LNCaP clone FGC (cell line): ENCODE results near the gene ATP2B2.

Source experiments
- DNase-seq: peaks from one replicate; pipeline ENCODE4 v3.0.0-alpha.2; 2011; ENCODE audit warnings: low read depth
- H3K4me3 ChIP-seq: 2 replicates; pipeline ENCODE4 v1.5.1; 2011; ENCODE audit warnings: mild to moderate bottlenecking, low read depth, low read length, control low read depth
- TF ChIP-seq, protein P1 (sequence below): IDR thresholded peaks from 2 replicates; pipeline ENCODE4 v1.5.1; 2012; ENCODE audit warnings: mild to moderate bottlenecking; ENCODE audit not compliant: control insufficient read depth, insufficient read depth; ENCODE audit errors: extremely low read depth

ATP2B2 gene

DNA sequence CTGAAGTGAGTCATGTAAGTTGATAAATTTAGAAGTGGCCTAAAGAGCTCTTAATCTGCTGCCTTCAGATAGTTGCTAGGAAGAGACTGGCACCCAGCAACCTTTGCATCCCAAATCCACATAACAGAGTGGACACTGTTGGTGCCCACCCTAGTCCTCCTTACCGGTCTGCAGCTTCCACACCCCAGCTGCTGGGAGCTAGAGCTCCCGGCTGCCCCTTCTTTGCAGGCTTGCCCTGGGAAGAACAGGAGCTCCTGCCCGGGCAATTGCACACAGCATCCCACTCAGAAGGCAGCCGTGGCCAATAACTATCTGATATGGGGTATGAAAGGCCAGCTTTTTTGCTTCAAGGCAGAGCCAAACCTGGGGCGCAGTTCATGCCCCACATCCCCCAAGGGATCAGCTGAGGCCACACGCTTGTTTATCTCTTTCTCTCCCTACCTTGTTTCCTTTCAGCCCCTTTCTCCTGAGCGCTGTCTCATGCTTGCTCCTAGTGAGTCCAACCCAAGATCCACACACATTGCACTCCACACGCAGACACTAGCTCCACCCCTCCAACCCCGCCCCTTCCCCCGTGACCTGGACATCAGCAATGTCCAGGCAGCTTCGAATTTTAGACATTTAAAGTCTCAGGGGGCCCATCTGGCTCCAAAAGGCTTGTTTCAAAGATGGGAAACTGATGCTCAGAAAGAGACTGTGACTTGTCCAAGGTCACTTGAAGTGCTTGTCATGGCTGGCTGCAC, 9.1 kb downstream of the ATP2B2 start:
- no peak for DNase-seq
- no peak overlapping the region for H3K4me3 ChIP-seq
- TF ChIP-seq, protein P1, sequence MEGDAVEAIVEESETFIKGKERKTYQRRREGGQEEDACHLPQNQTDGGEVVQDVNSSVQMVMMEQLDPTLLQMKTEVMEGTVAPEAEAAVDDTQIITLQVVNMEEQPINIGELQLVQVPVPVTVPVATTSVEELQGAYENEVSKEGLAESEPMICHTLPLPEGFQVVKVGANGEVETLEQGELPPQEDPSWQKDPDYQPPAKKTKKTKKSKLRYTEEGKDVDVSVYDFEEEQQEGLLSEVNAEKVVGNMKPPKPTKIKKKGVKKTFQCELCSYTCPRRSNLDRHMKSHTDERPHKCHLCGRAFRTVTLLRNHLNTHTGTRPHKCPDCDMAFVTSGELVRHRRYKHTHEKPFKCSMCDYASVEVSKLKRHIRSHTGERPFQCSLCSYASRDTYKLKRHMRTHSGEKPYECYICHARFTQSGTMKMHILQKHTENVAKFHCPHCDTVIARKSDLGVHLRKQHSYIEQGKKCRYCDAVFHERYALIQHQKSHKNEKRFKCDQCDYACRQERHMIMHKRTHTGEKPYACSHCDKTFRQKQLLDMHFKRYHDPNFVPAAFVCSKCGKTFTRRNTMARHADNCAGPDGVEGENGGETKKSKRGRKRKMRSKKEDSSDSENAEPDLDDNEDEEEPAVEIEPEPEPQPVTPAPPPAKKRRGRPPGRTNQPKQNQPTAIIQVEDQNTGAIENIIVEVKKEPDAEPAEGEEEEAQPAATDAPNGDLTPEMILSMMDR: no peak

DNA sequence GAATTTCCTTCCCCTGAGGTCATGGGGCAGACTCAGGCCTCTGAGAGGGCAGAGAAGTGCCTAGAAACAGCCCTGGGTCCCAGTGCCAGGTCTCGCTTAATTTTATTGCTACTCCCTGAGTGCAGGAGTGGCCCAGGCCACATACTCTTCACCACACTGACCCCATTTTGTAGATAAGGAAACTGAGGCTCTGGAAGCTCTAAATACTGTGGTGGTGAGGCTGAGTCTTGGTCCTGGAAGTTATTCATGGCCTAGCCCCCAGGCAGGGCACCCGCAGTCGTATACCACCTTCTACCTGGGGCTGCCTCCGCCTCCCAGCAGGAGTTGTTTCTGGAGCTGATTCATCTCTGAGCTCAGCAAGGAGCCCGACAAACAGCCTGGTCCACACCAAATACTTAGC, 9.8 kb downstream of the ATP2B2 start:
- TF ChIP-seq, protein P1: no peak
- DNase-seq: no peak
- H3K4me3 ChIP-seq: no peak overlapping the region

DNA sequence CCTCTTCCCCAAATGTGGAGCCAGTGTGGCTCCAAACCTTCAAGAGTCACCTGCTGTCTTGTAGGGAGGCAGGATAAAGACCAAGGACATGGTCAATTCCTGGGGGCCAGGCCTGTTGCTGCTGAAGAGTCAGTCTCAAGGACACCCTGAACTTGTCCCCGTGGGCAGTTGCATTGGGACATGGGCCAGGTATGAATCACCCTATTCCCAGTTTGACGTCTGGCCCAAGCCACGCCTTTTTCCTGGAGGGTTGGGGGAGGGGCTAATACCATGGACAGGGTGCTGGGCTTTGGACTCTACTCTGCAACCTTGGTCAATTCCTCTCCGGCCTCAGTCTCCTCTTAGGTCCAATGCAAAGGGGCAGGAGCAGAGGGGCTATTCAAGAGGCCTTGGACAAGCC, 10.4 kb downstream of the ATP2B2 start:
- no peak overlapping the region for H3K4me3 ChIP-seq
- DNase-seq: no peak
- TF ChIP-seq, protein P1: no peak

DNA sequence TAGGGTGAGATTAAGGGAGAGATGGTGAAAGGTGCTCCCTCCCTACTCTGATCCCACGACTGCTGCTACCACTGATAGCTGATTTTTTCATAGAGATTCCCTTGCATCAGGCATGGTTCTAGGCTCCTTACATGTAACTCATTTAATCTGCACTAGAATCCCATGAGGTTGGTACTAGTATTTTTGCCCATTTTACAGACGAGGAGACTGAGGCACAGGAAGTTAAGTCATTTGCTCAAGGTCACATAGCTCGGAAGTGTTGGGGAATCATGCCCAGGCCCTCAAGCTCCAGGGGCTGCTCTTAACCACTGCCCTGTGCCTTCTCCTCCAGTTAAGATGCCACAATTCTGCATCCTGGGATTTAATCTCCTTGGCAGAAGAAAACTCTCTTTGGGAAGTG, 11.2 kb downstream of the ATP2B2 start:
- no peak for DNase-seq
- TF ChIP-seq, protein P1: no peak
- H3K4me3 ChIP-seq: no peak overlapping the region

DNA sequence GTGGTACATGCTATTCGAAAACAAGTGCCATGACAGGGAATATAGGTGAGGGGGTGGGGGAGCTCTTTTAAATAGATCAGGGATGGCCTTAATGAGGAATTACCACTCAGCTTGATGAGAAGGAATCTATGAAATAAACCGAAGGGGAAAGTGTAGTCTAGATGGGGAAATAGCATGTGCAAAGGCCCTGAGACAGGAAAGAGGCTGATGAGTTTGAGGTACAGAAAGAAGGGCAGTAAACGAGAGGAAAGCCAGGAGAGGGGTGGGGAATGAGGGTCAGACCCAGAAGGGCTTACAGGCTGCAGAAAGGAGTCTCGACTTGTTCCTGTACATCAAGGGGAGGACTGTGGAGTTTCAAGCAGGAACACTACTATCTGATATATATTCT, 12.2 kb downstream of the ATP2B2 start:
- H3K4me3 ChIP-seq: no peak overlapping the region

DNA sequence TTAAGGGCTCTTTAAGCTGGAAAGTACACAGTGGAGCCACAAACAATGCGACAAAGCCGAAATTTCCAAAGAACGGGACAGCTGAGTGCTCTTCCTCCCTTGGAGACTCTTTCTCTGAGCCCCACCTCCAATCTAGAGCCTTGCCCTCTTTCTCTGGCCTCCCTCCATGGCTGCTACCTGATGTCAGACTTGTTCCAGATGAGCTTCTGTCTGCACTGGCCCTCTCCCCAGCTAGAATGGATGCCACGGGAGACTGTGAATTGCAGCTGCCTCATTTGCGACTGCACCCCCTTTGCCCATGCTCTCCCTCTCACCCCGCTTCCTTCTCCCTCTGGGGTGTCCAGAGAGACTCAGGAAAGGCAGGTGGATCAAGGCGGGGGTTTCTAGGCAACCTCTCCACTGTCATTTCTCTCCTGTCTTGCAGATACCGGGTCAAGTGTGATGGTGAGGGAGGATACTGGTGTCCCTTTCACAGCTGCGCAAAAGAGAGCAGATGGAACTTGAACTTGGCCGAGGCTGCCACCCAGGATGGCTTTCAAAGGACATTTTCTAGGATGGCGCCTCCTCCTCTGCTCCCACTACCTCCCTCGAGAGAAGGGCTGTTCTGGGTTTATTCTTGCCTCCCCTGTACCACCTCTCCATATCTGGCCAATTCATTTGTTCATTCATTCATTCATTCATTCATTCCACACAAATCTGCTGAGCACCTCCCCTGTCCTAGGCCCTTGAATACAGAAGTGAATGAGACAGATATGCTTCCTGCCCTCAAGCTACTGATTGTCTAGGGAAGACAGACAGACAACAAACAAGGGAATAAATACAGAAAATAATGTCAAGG, 12.8 kb downstream of the ATP2B2 start:
- TF ChIP-seq, protein P1: no peak
- no peak overlapping the region for H3K4me3 ChIP-seq
- no peak for DNase-seq

More for the DNA sequence above, 12.2 kb downstream of the ATP2B2 start:
- TF ChIP-seq, protein P1: no peak
- no peak for DNase-seq
